Left colon (tissue), 2 donors: ENCODE measurements around the gene RSRP1. TPM values are rescaled to one million over a fixed set of nuclear protein-coding genes. Genes with fewer than 3 reads are reported as not detected.
A peak's percentile ranks its signal among the peaks of the same experiment; 100 is the strongest.

Source experiments
- ATAC-seq: fragments of 200-7000 bp; cut with Tn5 transposase; one replicate; pipeline ENCODE4 v1.9.1; 2020; ENCODE audit warnings: mild to moderate bottlenecking, moderate library complexity
- DNase-seq, 2 donors: peaks; one replicate each; pipeline ENCODE4 v3.0.0-alpha.2; 2020
- intact Hi-C, 2 donors: fragments of 100-400 bp; cut with DNase I in 1 of 2; cut with micrococcal nuclease in 1 of 2; formaldehyde crosslinking; loops; one replicate each; pipeline versions ENCODE4 v1.11.2 to v1.14.0; 2022; cut with DNase I, micrococcal nuclease
- total RNA-seq, 2 donors: library from RNA; stranded (reverse); fragmentation: NEBNext Ultra II Directional; extraction: Animal tissue kit (Norgen Biotek cat#: 25700); gene quantifications; one replicate each; pipeline ENCODE4 v1.2.1, GENCODE V29; 2021
- donor health status: DM: no; HTN: no; CAD: no.
- donor health status: DM: yes; HTN: yes; CAD: no.

Gene RSRP1
- total RNA-seq, 2 donors from 2014 or later, result 130 to 132 TPM

GRCh38 chr1:25201006-25201405 is 46.2 kb downstream of the RSRP1 start:
- intact Hi-C loops, result loop anchor here in 1 of 2 donors (10.0 kb wide), 2 partner anchors 266 to 346 kb away; partner anchors contain the start of gene RUNX3
- ATAC-seq (no peak), DNase-seq (no peak)

- no peak for ATAC-seq
- no peak for DNase-seq
- intact Hi-C loops, result loop anchor here in 1 of 2 donors (10.0 kb wide), 2 partner anchors 265 to 345 kb away; partner anchors contain the start of gene RUNX3
Observed at GRCh38 chr1:25199819-25200620, 47.2 kb downstream of the RSRP1 start.

GRCh38 chr1:25198663-25199252 is 48.5 kb downstream of the RSRP1 start:
- intact Hi-C loops, result no loop called here
- DNase-seq (peak; percentile 58 to 78), ATAC-seq (peak; percentile 70)

DNA sequence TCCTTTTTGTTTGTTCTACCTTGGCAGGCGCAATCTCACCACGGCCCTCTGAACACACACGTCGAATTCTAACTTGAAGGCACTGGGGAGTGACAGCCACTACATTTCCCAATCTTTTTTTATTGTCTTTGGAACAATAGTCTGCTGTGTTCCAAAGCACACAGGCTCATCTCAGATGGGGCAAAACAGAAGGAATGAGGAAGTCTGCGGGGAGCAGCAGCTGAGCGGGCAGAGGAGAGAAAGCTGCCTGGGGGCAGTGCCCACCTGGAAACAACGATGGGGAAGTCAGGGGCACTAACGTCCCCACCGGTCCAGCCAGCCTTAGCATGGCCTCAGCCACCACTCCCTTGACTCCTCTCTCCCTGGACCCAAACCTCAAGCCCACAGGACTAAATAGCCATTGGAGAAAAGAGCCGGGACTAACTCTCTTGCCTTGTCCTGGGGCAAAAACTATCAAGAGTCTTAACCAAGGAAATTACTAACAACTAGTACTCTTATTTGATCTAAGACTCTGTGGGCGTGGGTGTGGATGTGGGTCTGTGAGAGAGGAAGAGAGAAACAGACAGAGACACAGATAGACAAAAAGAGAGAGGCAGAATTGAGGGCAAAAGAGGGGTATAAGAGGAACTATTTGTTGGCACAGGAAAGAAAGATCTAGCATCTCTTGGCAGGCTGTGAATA is 49.1 kb downstream of the RSRP1 start:
- intact Hi-C loops, result no loop called here
- DNase-seq (peak; percentile 47 to 61), ATAC-seq (peak; percentile 81)

GRCh38 chr1:25197235-25197975 is 49.8 kb downstream of the RSRP1 start:
- intact Hi-C loops, result no loop called here
- peak in 1 of 2 donors; percentile 39 for DNase-seq
- peak; percentile 29 for ATAC-seq

GRCh38 chr1:25196830-25197229 is 50.4 kb downstream of the RSRP1 start:
- ATAC-seq (no peak), DNase-seq (no peak)
- intact Hi-C loops, result no loop called here

- intact Hi-C loops, result no loop called here
- peak; percentile 25 to 49 for DNase-seq
Observed at GRCh38 chr1:25195835-25196234, 51.4 kb downstream of the RSRP1 start.

GRCh38 chr1:25194572-25195020 is 52.7 kb downstream of the RSRP1 start:
- peak; percentile 7 for ATAC-seq
- intact Hi-C loops, result no loop called here
- DNase-seq, result peak in 1 of 2 donors; percentile 42

More at GRCh38 chr1:25195835-25196234, 51.4 kb downstream of the RSRP1 start:
- ATAC-seq, result peak; percentile 21

- no peak for ATAC-seq
- intact Hi-C loops, result no loop called here
Observed at GRCh38 chr1:25194054-25194453, 53.2 kb downstream of the RSRP1 start.

GRCh38 chr1:25193229-25193628 is 54.0 kb downstream of the RSRP1 start:
- intact Hi-C loops, result no loop called here
- DNase-seq (peak in 1 of 2 donors; percentile 42), ATAC-seq (peak; percentile 21)

More at GRCh38 chr1:25194054-25194453, 53.2 kb downstream of the RSRP1 start:
- no peak for DNase-seq

Other genes starting within 250 kb of the RSRP1 start
- 10 to 100 TPM; 46.3 to 49.8 TPM for gene SYF2, start 15.0 kb downstream of the RSRP1 start, total RNA-seq
- gene RHD, start 25.1 kb upstream of the RSRP1 start, total RNA-seq, result not detected
- 100 to 1,000 TPM; 115 to 141 TPM for gene TMEM50A, start 90.9 kb upstream of the RSRP1 start, total RNA-seq
- gene RHCE, start 173.4 kb upstream of the RSRP1 start, total RNA-seq, result under 1 TPM in 1 of 2 donors, not detected in 1; 0.31 TPM
- 10 to 100 TPM; 19.4 to 25.9 TPM for gene MACO1, start 183.4 kb upstream of the RSRP1 start, total RNA-seq